HCT116 (cell line): Measurements from ENCODE around the gene PIK3CD. TPM values are rescaled to one million over a fixed set of nuclear protein-coding genes. Genes with fewer than 3 reads are reported as not detected.

Source experiments
- ATAC-seq: fragments of 200-7000 bp; cut with Tn5 transposase; 2 replicates; pipeline ENCODE4 v1.9.1; 2020; ENCODE audit warnings: mild to moderate bottlenecking, moderate library complexity
- BruUV-seq: library from RNA; stranded (reverse); fragments of 400-500 nt; replicated peaks from 2 replicates; lab custom pipeline; 2021; lab: Mats Ljungman, UMichigan
- CTCF ChIA-PET: fragments of 300-600 bp; sonication (Branson Sonifier 250); formaldehyde crosslinking; loops from one replicate; lab custom pipeline; 2021; ENCODE audit warnings: antibody characterized with exemption; lab: Charles Lee
- POLR2A ChIA-PET: fragments of 300-600, 350-600 bp; sonication (Branson Sonifier 250); formaldehyde crosslinking; loops from one replicate; lab custom pipeline; 2021; ENCODE audit warnings: antibody characterized with exemption; lab: Charles Lee
- RAD21 ChIA-PET, 2 experiments: fragments of 300-600 bp; sonication (Branson Sonifier 250); formaldehyde crosslinking; loops; one replicate each; lab custom pipeline; 2023; ENCODE audit warnings: low total read pairs in 2 of 2; ENCODE audit not compliant: uncharacterized antibody in 2 of 2, unreplicated experiment in 2 of 2, low non-redundant PET in 1 of 2; lab: Charles Lee
- DNase-seq: peaks from one replicate; pipeline ENCODE4 v3.0.0-alpha.2; 2010; ENCODE audit warnings: low read depth, low spot score
- H2AFZ ChIP-seq: fragments of 200-600 bp; shearing (Covaris generic), sonication (generic); 2 replicates; pipeline ENCODE4 v1.6.1; 2017; ENCODE audit warnings: low read depth, mixed run types, mixed read lengths, antibody characterized with exemption, low read length; ENCODE audit not compliant: poor library complexity, severe bottlenecking
- H3K27ac ChIP-seq: 2 replicates; pipeline ENCODE4 v1.5.1; 2012; ENCODE audit warnings: low read depth, low read length
- H3K27me3 ChIP-seq: fragments of 200-600 bp; sonication (generic); 2 replicates; pipeline ENCODE4 v1.6.1; 2016; ENCODE audit warnings: mixed run types, low read length, mixed read lengths; ENCODE audit not compliant: insufficient read depth
- H3K36me3 ChIP-seq, 2 experiments: fragments of 200-500 bp in 1 of 2; fragments of 200-600 bp in 1 of 2; sonication (Bioruptor generic) in 1 of 2; sonication (generic) in 1 of 2; 2 replicates each; pipeline versions ENCODE4 v1.5.1 to v1.6.1; 2014 to 2016; ENCODE audit warnings: low read length in 2 of 2, inconsistent platforms in 1 of 2, mixed read lengths in 1 of 2, mixed run types in 1 of 2; ENCODE audit not compliant: insufficient read depth in 2 of 2, control insufficient read depth in 1 of 2
- H3K4me1 ChIP-seq, 2 experiments: fragments of 200-600 bp in 1 of 2; sonication (generic) in 1 of 2; 2 replicates each; pipeline versions ENCODE4 v1.5.1 to v1.6.1; 2012 to 2017; ENCODE audit warnings: low read length in 2 of 2, inconsistent platforms in 1 of 2, mild to moderate bottlenecking in 1 of 2, mixed read lengths in 1 of 2, mixed run types in 1 of 2, moderate library complexity in 1 of 2; ENCODE audit not compliant: insufficient read depth in 2 of 2, control insufficient read depth in 1 of 2
- H3K4me2 ChIP-seq: fragments of 200-600 bp; sonication (generic); 2 replicates; pipeline ENCODE4 v1.6.1; 2017; ENCODE audit warnings: mixed run types, low read length, mixed read lengths
- H3K4me3 ChIP-seq, 2 experiments: fragments of 200-600 bp in 1 of 2; sonication (generic) in 1 of 2; replicated peaks in 1 of 2; 2 replicates each; pipeline ENCODE4 v1.5.1; 2011 to 2016; ENCODE audit warnings: low read length in 2 of 2, control low read depth in 1 of 2, low read depth in 1 of 2, mild to moderate bottlenecking in 1 of 2, mixed read lengths in 1 of 2, mixed run types in 1 of 2
- H3K79me2 ChIP-seq: fragments of 200-600 bp; sonication (generic); 2 replicates; pipeline ENCODE4 v1.6.1; 2017; ENCODE audit warnings: mild to moderate bottlenecking, mixed run types, low read length, moderate library complexity, mixed read lengths; ENCODE audit not compliant: insufficient read depth
- H3K9ac ChIP-seq: fragments of 200-600 bp; sonication (generic); 2 replicates; pipeline ENCODE4 v1.6.1; 2016; ENCODE audit warnings: low read length, mixed read lengths
- H3K9me2 ChIP-seq: fragments of 200-600 bp; sonication (generic), shearing (Covaris generic); 2 replicates; pipeline ENCODE4 v1.6.1; 2017; ENCODE audit warnings: mixed run types, mild to moderate bottlenecking, moderate library complexity; ENCODE audit not compliant: insufficient read depth
- H3K9me3 ChIP-seq, 2 experiments: fragments of 200-500 bp in 1 of 2; fragments of 200-600 bp in 1 of 2; sonication (Bioruptor generic) in 1 of 2; sonication (generic) in 1 of 2; 2 replicates each; pipeline ENCODE4 v1.6.1; 2014 to 2017; ENCODE audit warnings: low read length in 2 of 2, mixed read lengths in 2 of 2, inconsistent platforms in 1 of 2, low read depth in 1 of 2, mild to moderate bottlenecking in 1 of 2, mixed run types in 1 of 2, moderate library complexity in 1 of 2; ENCODE audit not compliant: control insufficient read depth in 1 of 2, insufficient read depth in 1 of 2
- H4K20me1 ChIP-seq: fragments of 200-600 bp; sonication (generic), shearing (Covaris generic); 2 replicates; pipeline ENCODE4 v1.6.1; 2017; ENCODE audit warnings: mixed run types, mild to moderate bottlenecking, moderate library complexity; ENCODE audit not compliant: insufficient read depth
- CBX3 ChIP-seq: IDR thresholded peaks from 2 replicates; pipeline ENCODE4 v1.6.1; 2012; ENCODE audit warnings: low read depth
- CEBPB ChIP-seq: IDR thresholded peaks from 2 replicates; pipeline ENCODE4 v1.6.1; 2012; ENCODE audit warnings: low read depth
- EGR1 ChIP-seq: IDR thresholded peaks from 2 replicates; pipeline ENCODE4 v1.6.1; 2012; ENCODE audit warnings: low read depth
- EZH2 ChIP-seq: fragments of 200-600 bp; sonication (generic); IDR thresholded peaks from 2 replicates; pipeline ENCODE4 v1.6.1; 2017; ENCODE audit warnings: antibody characterized with exemption, mixed run types
- EZH2phosphoT487 ChIP-seq: fragments of 200-600 bp; IDR thresholded peaks from 2 replicates; pipeline ENCODE4 v1.6.1; 2018; ENCODE audit warnings: antibody characterized with exemption, borderline replicate concordance
- FOSL1 ChIP-seq: IDR thresholded peaks from 2 replicates; pipeline ENCODE4 v1.6.1; 2012; ENCODE audit warnings: low read depth
- JUND ChIP-seq: IDR thresholded peaks from 2 replicates; pipeline ENCODE4 v1.6.1; 2012
- POLR2A ChIP-seq: IDR thresholded peaks from 2 replicates; pipeline ENCODE4 v1.7.0; 2011; ENCODE audit warnings: borderline replicate concordance; ENCODE audit not compliant: insufficient read depth, insufficient read length; ENCODE audit errors: extremely low read depth
- POLR2AphosphoS5 ChIP-seq: IDR thresholded peaks from 2 replicates; pipeline ENCODE4 v1.6.1; 2011; ENCODE audit warnings: mild to moderate bottlenecking, low read depth, low read length, moderate library complexity
- SIN3A ChIP-seq: IDR thresholded peaks from 2 replicates; pipeline ENCODE4 v1.6.1; 2012; ENCODE audit warnings: low read depth
- SP1 ChIP-seq: IDR thresholded peaks from 2 replicates; pipeline ENCODE4 v1.6.1; 2012; ENCODE audit warnings: low read depth
- SRF ChIP-seq: IDR thresholded peaks from 2 replicates; pipeline ENCODE4 v1.6.1; 2012; ENCODE audit warnings: low read depth
- TCF7L2 ChIP-seq: IDR thresholded peaks from 2 replicates; pipeline ENCODE4 v1.7.0; 2011; ENCODE audit warnings: borderline replicate concordance, inconsistent platforms; ENCODE audit not compliant: insufficient read depth, insufficient read length; ENCODE audit errors: extremely low read depth
- YY1 ChIP-seq: IDR thresholded peaks from 2 replicates; pipeline ENCODE4 v1.6.1; 2011; ENCODE audit warnings: low read length, low read depth, moderate library complexity, mild to moderate bottlenecking; ENCODE audit not compliant: insufficient replicate concordance; ENCODE audit errors: extremely low read depth
- ZFX ChIP-seq: fragments of 450-650 bp; IDR thresholded peaks from 2 replicates; pipeline ENCODE4 v1.6.1; 2017
- ZNF274 ChIP-seq: fragments of 200-500 bp; sonication (Bioruptor generic); IDR thresholded peaks from 2 replicates; pipeline ENCODE4 v1.6.1; 2014; ENCODE audit warnings: mild to moderate bottlenecking, low read depth, low read length, inconsistent platforms
- intact Hi-C: fragments of 100-400 bp; cut with micrococcal nuclease; formaldehyde crosslinking; loops from 2 replicates; pipeline ENCODE4 v1.10.0; 2022
- total RNA-seq: library from RNA; stranded (reverse); gene quantifications from one replicate; pipeline ENCODE4 v1.2.1, GENCODE V29; 2021; ENCODE audit not compliant: unreplicated experiment
- TF ChIP-seq, protein P1 (sequence below), 3 experiments: fragments of 200-600 bp in 1 of 3; sonication (generic) in 1 of 3; IDR thresholded peaks in 2 of 3; conservative IDR thresholded peaks in 1 of 3; 2 replicates each; pipeline ENCODE4 v1.5.1; 2012 to 2017; ENCODE audit warnings: low read depth in 2 of 3, low read length in 2 of 3, antibody characterized with exemption in 1 of 3, borderline replicate concordance in 1 of 3, control low read depth in 1 of 3, mild to moderate bottlenecking in 1 of 3, mixed read lengths in 1 of 3, mixed run types in 1 of 3, moderate library complexity in 1 of 3; ENCODE audit not compliant: insufficient read depth in 1 of 3

Gene PIK3CD
- total RNA-seq, 1 experiment from 2014 or later, result 9.2 TPM

DNA sequence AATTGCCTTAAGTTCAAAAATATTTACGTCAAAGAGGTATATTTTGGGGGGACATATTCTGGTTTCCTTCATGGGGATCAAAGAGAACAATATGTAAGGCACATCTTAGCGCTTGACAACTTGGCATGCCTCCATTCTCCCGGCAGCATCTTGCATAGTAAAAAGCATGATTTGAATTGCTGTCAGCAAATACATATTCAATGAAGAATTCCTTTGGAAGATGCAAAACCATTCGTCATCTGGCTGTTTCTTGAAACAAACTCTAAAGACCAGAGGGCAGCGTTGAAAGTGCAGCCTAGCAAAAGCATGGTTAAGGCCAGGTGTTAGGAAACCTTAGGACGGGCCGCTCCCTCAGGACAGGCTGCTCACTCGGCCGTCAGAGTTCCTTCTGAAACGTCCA is 3.4 kb upstream of the PIK3CD start:
- no peak overlapping the region for H3K27ac ChIP-seq
- peaks cover 7 to 17% of the 10 kb centered on the region in 2 experiments; a peak in 3 of 4 replicates for H3K4me1 ChIP-seq
- no peaks in the 10 kb centered on the region for H3K27me3 ChIP-seq
- POLR2A ChIA-PET, result no interaction called here
- RAD21 ChIA-PET, result no interaction called here
- H2AFZ ChIP-seq, result no peak overlapping the region
- no peak overlapping the region for H3K4me2 ChIP-seq
- H3K9me2 ChIP-seq, result no peaks in the 10 kb centered on the region
- CTCF ChIA-PET, result no interaction called here
- H3K9ac ChIP-seq, result no peak overlapping the region
- H4K20me1 ChIP-seq, result no peaks in the 10 kb centered on the region
- no TSS peak for BruUV-seq
- no peaks in the 10 kb centered on the region for H3K9me3 ChIP-seq
- TF ChIP-seq SIN3A, result no peak
- TF ChIP-seq SRF, result no peak
- no peak for TF ChIP-seq CEBPB
- no peak for TF ChIP-seq JUND
- no peak for TF ChIP-seq POLR2A
- TF ChIP-seq YY1, result no peak
- TF ChIP-seq, protein P1, sequence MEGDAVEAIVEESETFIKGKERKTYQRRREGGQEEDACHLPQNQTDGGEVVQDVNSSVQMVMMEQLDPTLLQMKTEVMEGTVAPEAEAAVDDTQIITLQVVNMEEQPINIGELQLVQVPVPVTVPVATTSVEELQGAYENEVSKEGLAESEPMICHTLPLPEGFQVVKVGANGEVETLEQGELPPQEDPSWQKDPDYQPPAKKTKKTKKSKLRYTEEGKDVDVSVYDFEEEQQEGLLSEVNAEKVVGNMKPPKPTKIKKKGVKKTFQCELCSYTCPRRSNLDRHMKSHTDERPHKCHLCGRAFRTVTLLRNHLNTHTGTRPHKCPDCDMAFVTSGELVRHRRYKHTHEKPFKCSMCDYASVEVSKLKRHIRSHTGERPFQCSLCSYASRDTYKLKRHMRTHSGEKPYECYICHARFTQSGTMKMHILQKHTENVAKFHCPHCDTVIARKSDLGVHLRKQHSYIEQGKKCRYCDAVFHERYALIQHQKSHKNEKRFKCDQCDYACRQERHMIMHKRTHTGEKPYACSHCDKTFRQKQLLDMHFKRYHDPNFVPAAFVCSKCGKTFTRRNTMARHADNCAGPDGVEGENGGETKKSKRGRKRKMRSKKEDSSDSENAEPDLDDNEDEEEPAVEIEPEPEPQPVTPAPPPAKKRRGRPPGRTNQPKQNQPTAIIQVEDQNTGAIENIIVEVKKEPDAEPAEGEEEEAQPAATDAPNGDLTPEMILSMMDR (IDR thresholded peaks at IDR 0.05 in 2 of 3, conservative IDR thresholded peaks at IDR 0.05 in 1 of 3; ENCODE audit: borderline replicate concordance in 1 of 3, insufficient read depth in 1 of 3, low read depth in 2 of 3, low read length in 2 of 3), result no peak
- TF ChIP-seq EZH2phosphoT487, result no peak
- TF ChIP-seq SP1, result no peak
- TF ChIP-seq EZH2, result no peak
- no peak for TF ChIP-seq ZFX
- no peak for TF ChIP-seq TCF7L2
- no peak for TF ChIP-seq FOSL1
- no peak for TF ChIP-seq EGR1
- no peak for TF ChIP-seq POLR2AphosphoS5
- TF ChIP-seq CBX3, result no peak
- TF ChIP-seq ZNF274, result no peak
- TF ChIP-seq, all 23 proteins: peak for 0
- no peak for DNase-seq
- Histone ChIP-seq H3K4me3 (no peak overlapping the region), H3K79me2 (no peaks in the 10 kb centered on the region), H3K36me3 (no peaks in the 10 kb centered on the region)
- no peak for ATAC-seq
- intact Hi-C loops, result no loop called here
